PC-3 (cell line): Measurements from ENCODE around the gene LIME1. TPM values are rescaled to one million over a fixed set of nuclear protein-coding genes. Genes with fewer than 3 reads are reported as not detected.
A peak's percentile ranks its signal among the peaks of the same experiment; 100 is the strongest.

ENCODE experiments used
- ATAC-seq: fragments of 200-7000 bp; cut with Tn5 transposase; 2 replicates; pipeline ENCODE4 v1.9.1; 2020; ENCODE audit warnings: mild to moderate bottlenecking, moderate library complexity
- BruUV-seq: library from RNA; stranded (reverse); fragments of 400-500 nt; replicated peaks from 2 replicates; lab custom pipeline; 2021; lab: Mats Ljungman, UMichigan
- CTCF ChIA-PET: fragments of 300-600 bp; sonication (Branson Sonifier 250); formaldehyde crosslinking; loops from one replicate; lab custom pipeline; 2022; ENCODE audit warnings: antibody characterized with exemption; lab: Charles Lee
- POLR2A ChIA-PET: fragments of 300-600 bp; sonication (Branson Sonifier 250); formaldehyde crosslinking; loops from one replicate; lab custom pipeline; 2022; ENCODE audit warnings: antibody characterized with exemption; ENCODE audit not compliant: unreplicated experiment; lab: Charles Lee
- DNase-seq: peaks from one replicate; pipeline ENCODE4 v3.0.0-alpha.2; 2015
- H2AFZ ChIP-seq: fragments of 300-600 bp; sonication (generic); 2 replicates; pipeline ENCODE4 v1.6.0; 2016; ENCODE audit warnings: antibody characterized with exemption, low read length
- H3F3A ChIP-seq: fragments of 300-600 bp; sonication (generic); one replicate; pipeline ENCODE4 v1.6.0; 2017; ENCODE audit warnings: antibody characterized with exemption, low read length, control low read depth, mild to moderate bottlenecking; ENCODE audit not compliant: unreplicated experiment
- H3K27ac ChIP-seq: fragments of 300-600 bp; sonication (generic); 2 replicates; pipeline ENCODE4 v1.5.1; 2016; ENCODE audit warnings: mild to moderate bottlenecking, low read length
- H3K27me3 ChIP-seq: fragments of 300-600 bp; sonication (generic); 2 replicates; pipeline ENCODE4 v1.6.1; 2016; ENCODE audit warnings: low read length, mixed read lengths
- H3K36me3 ChIP-seq: fragments of 300-600 bp; sonication (generic); 2 replicates; pipeline ENCODE4 v1.6.1; 2016; ENCODE audit warnings: low read depth, mixed run types, low read length, mixed read lengths
- H3K4me1 ChIP-seq: fragments of 300-600 bp; sonication (generic); 2 replicates; pipeline ENCODE4 v1.5.1; 2016; ENCODE audit warnings: low read length; ENCODE audit not compliant: insufficient read depth
- H3K4me2 ChIP-seq: fragments of 300-600 bp; sonication (generic); 2 replicates; pipeline ENCODE4 v1.6.0; 2016; ENCODE audit warnings: low read length
- H3K4me3 ChIP-seq: fragments of 300-600 bp; sonication (generic); 2 replicates; pipeline ENCODE4 v1.5.1; 2016; ENCODE audit warnings: mild to moderate bottlenecking, low read length, mixed read lengths
- H3K79me2 ChIP-seq: fragments of 300-600 bp; sonication (generic); 2 replicates; pipeline ENCODE4 v1.6.1; 2017; ENCODE audit warnings: low read length, mixed read lengths
- H3K9ac ChIP-seq: fragments of 300-600 bp; sonication (generic); 2 replicates; pipeline ENCODE4 v1.6.0; 2016; ENCODE audit warnings: mild to moderate bottlenecking, low read length
- H3K9me2 ChIP-seq: fragments of 300-600 bp; sonication (generic); replicated peaks from 2 replicates; pipeline ENCODE4 v1.6.1; 2016; ENCODE audit warnings: mixed run types, low read length, mixed read lengths
- H3K9me3 ChIP-seq: fragments of 300-600 bp; sonication (generic); 2 replicates; pipeline ENCODE4 v1.6.1; 2016; ENCODE audit warnings: low read length, mixed read lengths
- H4K20me1 ChIP-seq: fragments of 300-600 bp; sonication (generic); 2 replicates; pipeline ENCODE4 v1.6.1; 2016; ENCODE audit warnings: low read length, mixed read lengths
- CTCF ChIP-seq: fragments of 300-600 bp; sonication (generic); conservative IDR thresholded peaks from 2 replicates; pipeline ENCODE4 v1.5.1; 2017; ENCODE audit warnings: antibody characterized with exemption, low read depth, mild to moderate bottlenecking, low read length
- EZH2 ChIP-seq: fragments of 300-600 bp; sonication (generic); IDR thresholded peaks from one replicate; pipeline ENCODE4 v1.6.1; 2017; ENCODE audit warnings: antibody characterized with exemption, mild to moderate bottlenecking, low read length; ENCODE audit not compliant: unreplicated experiment
- EZH2phosphoT487 ChIP-seq: fragments of 300-600 bp; sonication (generic); IDR thresholded peaks from 2 replicates; pipeline ENCODE4 v1.6.1; 2018; ENCODE audit warnings: mild to moderate bottlenecking, antibody characterized with exemption, low read length, borderline replicate concordance
- intact Hi-C: fragments of 100-400 bp; cut with micrococcal nuclease; formaldehyde crosslinking; loops from 2 replicates; pipeline ENCODE4 v1.9.0; 2023
- total RNA-seq: library from RNA; depleted of rRNA; stranded (reverse); fragments of >200 nt; gene quantifications from 2 replicates; pipeline ENCODE4 v1.2.3, GENCODE V29; 2014

LIME1 gene
- total RNA-seq, 1 experiment from 2014 or later: 17.3 TPM

GRCh38 chr20:63695424-63696305 lies 40.8 kb upstream of the LIME1 start:
- CTCF ChIA-PET: interaction anchor here (1.0 kb wide), 1 partner anchor 54 kb away, joined by 4 read pairs; no protein-coding TSS in a partner anchor
- BruUV-seq: no TSS peak
- intact Hi-C loops: no loop called here

GRCh38 chr20:63696306-63696627 lies 40.2 kb upstream of the LIME1 start:
- Histone ChIP-seq H3K9ac (0 out of 2 replicates have a peak overlapping the region, but pooled peaks have one; percentile 79), H4K20me1 (no peaks in the 10 kb centered on the region), H3F3A (no peaks in the 10 kb centered on the region), H3K9me3 (no peaks in the 10 kb centered on the region), H3K27me3 (no peaks in the 10 kb centered on the region), H3K36me3 (0 out of 2 replicates have a peak, but pooled peaks cover 4% of the 10 kb centered on the region), H3K4me3 (peak overlapping the region; percentile 63), H3K4me1 (peaks cover 39% of the 10 kb centered on the region), H3K79me2 (0 out of 2 replicates have a peak, but pooled peaks cover 7% of the 10 kb centered on the region), H2AFZ (no peak overlapping the region), H3K27ac (no peak overlapping the region), H3K9me2 (no peaks in the 10 kb centered on the region), H3K4me2 (peak overlapping the region; percentile 89)
- CTCF ChIA-PET: interaction anchor here (1.0 kb wide), 1 partner anchor 55 kb away, joined by 4 read pairs; no protein-coding TSS in a partner anchor
- DNase-seq (peak; percentile 61), ATAC-seq (peak; percentile 23)
- intact Hi-C loops: no loop called here
- TF ChIP-seq EZH2phosphoT487 (no peak), EZH2 (no peak), CTCF (no peak)
- no TSS peak for BruUV-seq
- POLR2A ChIA-PET: no interaction called here

More at GRCh38 chr20:63695424-63696305, 40.8 kb upstream of the LIME1 start:
- Histone ChIP-seq H3K9me2 (no peaks in the 10 kb centered on the region), H3K27ac (no peak overlapping the region), H3F3A (no peaks in the 10 kb centered on the region), H3K9ac (no peak overlapping the region), H3K4me2 (no peak overlapping the region), H3K4me1 (peaks cover 39% of the 10 kb centered on the region), H3K9me3 (no peaks in the 10 kb centered on the region), H4K20me1 (no peaks in the 10 kb centered on the region), H2AFZ (no peak overlapping the region), H3K27me3 (no peaks in the 10 kb centered on the region), H3K79me2 (0 out of 2 replicates have a peak, but pooled peaks cover 7% of the 10 kb centered on the region), H3K4me3 (no peak overlapping the region), H3K36me3 (peaks cover 4% of the 10 kb centered on the region; the same call in 1 of the 2 replicates)
- ATAC-seq (no peak), DNase-seq (no peak)
- POLR2A ChIA-PET: interaction anchor here (0.6 kb wide), 1 partner anchor 13 kb away, joined by 3 read pairs; no protein-coding TSS in a partner anchor
- TF ChIP-seq EZH2phosphoT487: no peak

- Histone ChIP-seq H3K4me2 (peak within 1 kb of the TSS; percentile 89), H3K4me3 (peak within 1 kb of the TSS; percentile 63), H3K79me2 (0 out of 2 replicates have a peak, but pooled peaks cover 7% of the 10 kb centered on the region), H3K9ac (peak within 1 kb of the TSS; percentile 79), H3K27ac (peak within 1 kb of the TSS; percentile 45), H2AFZ (no peak within 1 kb of the TSS), H3K36me3 (0 out of 2 replicates have a peak, but pooled peaks cover 4% of the 10 kb centered on the region), H3K9me2 (no peaks in the 10 kb centered on the region), H3K4me1 (peaks cover 39% of the 10 kb centered on the region), H3F3A (no peaks in the 10 kb centered on the region), H3K9me3 (no peaks in the 10 kb centered on the region), H4K20me1 (no peaks in the 10 kb centered on the region), H3K27me3 (no peaks in the 10 kb centered on the region)
- ChIA-PET POLR2A (no interaction called here), CTCF (interaction anchor here (0.5 to 1.0 kb wide), 3 partner anchors 55 to 159 kb away, joined by 3 to 4 read pairs (median 3); no protein-coding TSS in a partner anchor)
- DNase-seq (peak; percentile 20), ATAC-seq (peak; percentile 13)
- TSS peak; percentile 42 for BruUV-seq
- intact Hi-C loops: no loop called here
- TF ChIP-seq EZH2phosphoT487 (no peak), CTCF (0 out of 2 replicates have a peak, but pooled peaks have one; percentile 8), EZH2 (no peak)
Measured at GRCh38 chr20:63696628-63697356, 39.7 kb upstream of the LIME1 start, which contains the start of gene TNFRSF6B. Gene TNFRSF6B (plus strand): TSS chr20:63696652. CDS start chr20:63696768, 116 bp downstream.
